ENCODE results near the gene ARFIP1. TPM values are rescaled to one million over a fixed set of nuclear protein-coding genes. Genes with fewer than 3 reads are reported as not detected.

ARFIP1 gene
- total RNA-seq, result 10 to 100 TPM; 11.3 to 18.7 (median 14.9) TPM
- polyA plus RNA-seq, result 10 to 100 TPM in 1 of 2 donors, 1 to 10 TPM in 1; 7.4 to 17.6 TPM
- long read RNA-seq, donor 1, transcript ARFIP1-201 (9 exons, 3,111 nt), result major isoform, 8 of 16 reads
- long read RNA-seq, donor 1, partial matches to known transcripts, result 1 of 16 reads
- long read RNA-seq, donor 1, other reads (novel, unspliced or antisense), result 2 of 16 reads
- long read RNA-seq, donor 2, transcript ARFIP1-201 (9 exons, 3,111 nt), result major isoform, 13 of 22 reads
- long read RNA-seq, donor 2, partial matches to known transcripts, result 1 of 22 reads
- long read RNA-seq, donor 2, other reads (novel, unspliced or antisense), result 2 of 22 reads
- long read RNA-seq, donor 3, transcript ARFIP1-202 (8 exons, 1,302 nt), result minor isoform, 7 of 42 reads
- long read RNA-seq, donor 3, transcript ARFIP1-201 (9 exons, 3,111 nt), result major isoform, 19 of 42 reads
- long read RNA-seq, donor 3, partial matches to known transcripts, result 6 of 42 reads
- long read RNA-seq, donor 3, other reads (novel, unspliced or antisense), result 5 of 42 reads

GRCh38 chr4:152779513-152780266 lies at the start of gene ARFIP1, which contains the start of gene TIGD4:
Gene ARFIP1 (plus strand): TSS chr4:152779954. CDS start chr4:152829634, 49,680 bp downstream.
Gene TIGD4 (minus strand): TSS chr4:152779730. CDS start chr4:152771004, 8,726 bp downstream.
- intact Hi-C loops (cut with DNase I), result loop anchor here in 3 of 10 donors (1.0 to 10.0 kb wide), 4 partner anchors 243 to 475 kb away; partner anchors contain the start of gene FBXW7 (in 2 of the 3)
- DNase-seq, result peak; percentile 97
- H3K4me3 ChIP-seq, result peak within 1 kb of the TSS; percentile 51 to 95 (median 78)
- H3K36me3 ChIP-seq, result peaks cover 0 to 7% (median 0%) of the 10 kb centered on the region in 9 donors
- no peaks in the 10 kb centered on the region for H3K9me3 ChIP-seq
- peaks cover 0 to 45% (median 23%) of the 10 kb centered on the region in 9 donors for H3K4me1 ChIP-seq
- TF ChIP-seq CTCF (IDR thresholded peaks at IDR 0.05), result peak in 6 of 9 donors; percentile 8 to 53 (median 42)
- peak; percentile 99 to 100 (median 99) for ATAC-seq
- H3K27ac ChIP-seq, result peak within 1 kb of the TSS; percentile 42 to 95 (median 88)
- no peaks in the 10 kb centered on the region for H3K27me3 ChIP-seq
- 0% methylated on average over 55 of the region's 55 CpGs for WGBS, 2 donors

GRCh38 chr4:152731997-152732396 lies 47.8 kb upstream of the ARFIP1 start:
- 90 to 93% methylated on average over 2 of the region's 2 CpGs for WGBS, 2 donors
- no peaks in the 10 kb centered on the region for H3K36me3 ChIP-seq
- intact Hi-C loops (cut with DNase I), result loop anchor here in 6 of 10 donors (5.0 to 10.0 kb wide), 5 partner anchors 85 to 230 kb away; no protein-coding TSS in a partner anchor

GRCh38 chr4:152734015-152734698 lies 45.6 kb upstream of the ARFIP1 start:
- no peak for TF ChIP-seq CTCF (IDR thresholded peaks at IDR 0.05)
- H3K4me1 ChIP-seq, result peaks cover 0 to 3% (median 0%) of the 10 kb centered on the region in 9 donors
- ATAC-seq, result no peak
- no peaks in the 10 kb centered on the region for H3K36me3 ChIP-seq
- no peak overlapping the region for H3K27ac ChIP-seq
- H3K27me3 ChIP-seq, result no peaks in the 10 kb centered on the region
- H3K4me3 ChIP-seq, result no peak overlapping the region
- no peaks in the 10 kb centered on the region for H3K9me3 ChIP-seq
- intact Hi-C loops (cut with DNase I), result loop anchor here in 8 of 10 donors (2.0 to 10.0 kb wide), 7 partner anchors 87 to 235 kb away; no protein-coding TSS in a partner anchor
- WGBS, 2 donors, result 78 to 86% methylated on average over 5 of the region's 5 CpGs
- DNase-seq, result no peak

More at GRCh38 chr4:152731997-152732396, 47.8 kb upstream of the ARFIP1 start:
- Histone ChIP-seq H3K27ac (no peak overlapping the region), H3K27me3 (no peaks in the 10 kb centered on the region), H3K9me3 (no peaks in the 10 kb centered on the region), H3K4me3 (no peak overlapping the region), H3K4me1 (peaks cover 0 to 3% (median 0%) of the 10 kb centered on the region in 9 donors)
- ATAC-seq, result no peak
- DNase-seq, result no peak
- no peak for TF ChIP-seq CTCF (IDR thresholded peaks at IDR 0.05)

Measured in heart right ventricle (tissue), 16 donors.